ENCODE results near the gene EDN3.

Gene EDN3

DNA sequence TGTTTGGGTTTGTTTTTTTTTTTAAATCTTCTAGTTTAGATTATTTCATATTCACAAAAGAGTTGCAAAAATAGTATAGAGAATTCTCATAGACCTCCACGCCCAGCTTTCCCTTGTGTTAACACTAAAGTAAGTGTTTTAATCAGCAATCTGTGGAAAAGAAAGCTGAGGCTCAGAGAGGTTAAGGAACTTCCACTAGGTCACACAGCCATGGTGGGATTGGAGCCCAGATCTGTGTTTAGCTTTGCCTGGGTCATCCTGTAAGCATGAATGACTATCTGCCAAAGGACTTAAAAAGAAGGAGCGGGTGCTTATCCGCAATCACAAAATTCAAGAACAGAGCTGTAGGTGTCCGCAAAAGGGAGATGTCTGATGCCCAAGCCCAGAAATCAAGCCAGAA is 60.5 kb downstream of the EDN3 start:
- H3K27me3 ChIP-seq (replicated peaks; ENCODE audit: control insufficient read depth, insufficient read depth, low read length), result no peaks in the 10 kb centered on the region
- H3K4me3 ChIP-seq (replicated peaks; ENCODE audit: low read depth, low read length), result no peak overlapping the region
- H3K36me3 ChIP-seq (ENCODE audit: control insufficient read depth, insufficient read depth, low read length), result no peaks in the 10 kb centered on the region
- TF ChIP-seq, protein P1, sequence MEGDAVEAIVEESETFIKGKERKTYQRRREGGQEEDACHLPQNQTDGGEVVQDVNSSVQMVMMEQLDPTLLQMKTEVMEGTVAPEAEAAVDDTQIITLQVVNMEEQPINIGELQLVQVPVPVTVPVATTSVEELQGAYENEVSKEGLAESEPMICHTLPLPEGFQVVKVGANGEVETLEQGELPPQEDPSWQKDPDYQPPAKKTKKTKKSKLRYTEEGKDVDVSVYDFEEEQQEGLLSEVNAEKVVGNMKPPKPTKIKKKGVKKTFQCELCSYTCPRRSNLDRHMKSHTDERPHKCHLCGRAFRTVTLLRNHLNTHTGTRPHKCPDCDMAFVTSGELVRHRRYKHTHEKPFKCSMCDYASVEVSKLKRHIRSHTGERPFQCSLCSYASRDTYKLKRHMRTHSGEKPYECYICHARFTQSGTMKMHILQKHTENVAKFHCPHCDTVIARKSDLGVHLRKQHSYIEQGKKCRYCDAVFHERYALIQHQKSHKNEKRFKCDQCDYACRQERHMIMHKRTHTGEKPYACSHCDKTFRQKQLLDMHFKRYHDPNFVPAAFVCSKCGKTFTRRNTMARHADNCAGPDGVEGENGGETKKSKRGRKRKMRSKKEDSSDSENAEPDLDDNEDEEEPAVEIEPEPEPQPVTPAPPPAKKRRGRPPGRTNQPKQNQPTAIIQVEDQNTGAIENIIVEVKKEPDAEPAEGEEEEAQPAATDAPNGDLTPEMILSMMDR (IDR thresholded peaks at IDR 0.05; ENCODE audit: insufficient read depth, low read length, poor library complexity, severe bottlenecking), result no peak
- DNase-seq (ENCODE audit: extremely low read depth, insufficient read length), result no peak

DNA sequence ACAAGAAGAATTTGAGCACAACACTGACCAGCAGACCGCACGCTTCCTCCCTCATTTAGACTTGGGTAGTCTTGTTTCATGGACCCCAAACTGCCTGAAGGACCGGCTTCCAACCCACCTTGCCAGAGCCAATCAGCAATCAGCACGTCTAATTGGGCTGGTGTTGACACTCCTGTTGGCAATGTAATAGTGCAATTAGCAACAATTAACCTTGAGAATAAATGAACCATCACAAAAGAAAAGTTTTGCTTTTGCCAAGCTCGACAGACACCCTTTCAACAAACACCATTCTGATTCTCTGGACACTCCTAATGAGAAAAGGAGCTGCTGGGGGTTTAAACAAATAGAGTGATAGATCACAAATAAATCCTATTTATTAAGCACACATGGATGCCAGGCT is 61.0 kb downstream of the EDN3 start:
- TF ChIP-seq, protein P1 (IDR thresholded peaks at IDR 0.05; ENCODE audit: insufficient read depth, low read length, poor library complexity, severe bottlenecking), result no peak
- Histone ChIP-seq H3K36me3 (ENCODE audit: control insufficient read depth, insufficient read depth, low read length) (no peaks in the 10 kb centered on the region), H3K27me3 (replicated peaks; ENCODE audit: control insufficient read depth, insufficient read depth, low read length) (no peaks in the 10 kb centered on the region), H3K4me3 (replicated peaks; ENCODE audit: low read depth, low read length) (no peak overlapping the region)
- DNase-seq (ENCODE audit: extremely low read depth, insufficient read length), result no peak

DNA sequence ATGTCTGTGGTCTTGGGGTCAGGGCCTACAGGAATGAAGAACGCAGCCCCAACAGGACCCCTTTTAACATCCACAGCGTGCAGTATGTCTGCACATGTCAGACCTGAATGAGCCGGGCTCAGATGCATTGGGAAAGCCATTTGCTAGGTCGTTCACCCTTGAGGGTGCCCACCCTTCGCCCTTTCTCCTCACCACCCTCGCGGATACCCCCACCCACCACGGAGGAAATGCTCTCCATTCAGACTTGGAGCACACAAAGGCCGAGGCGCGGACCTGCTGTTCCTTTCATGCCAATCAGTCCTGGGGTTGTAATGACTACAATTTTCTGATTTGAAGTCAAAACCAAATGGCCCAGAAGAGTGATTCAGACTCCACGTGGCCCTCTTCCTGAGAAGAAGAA is 62.7 kb downstream of the EDN3 start:
- H3K36me3 ChIP-seq (ENCODE audit: control insufficient read depth, insufficient read depth, low read length), result no peaks in the 10 kb centered on the region
- H3K27me3 ChIP-seq (replicated peaks; ENCODE audit: control insufficient read depth, insufficient read depth, low read length), result no peaks in the 10 kb centered on the region
- no peak for DNase-seq (ENCODE audit: extremely low read depth, insufficient read length)
- H3K4me3 ChIP-seq (replicated peaks; ENCODE audit: low read depth, low read length), result no peak overlapping the region
- TF ChIP-seq, protein P1 (IDR thresholded peaks at IDR 0.05; ENCODE audit: insufficient read depth, low read length, poor library complexity, severe bottlenecking), result no peak

DNA sequence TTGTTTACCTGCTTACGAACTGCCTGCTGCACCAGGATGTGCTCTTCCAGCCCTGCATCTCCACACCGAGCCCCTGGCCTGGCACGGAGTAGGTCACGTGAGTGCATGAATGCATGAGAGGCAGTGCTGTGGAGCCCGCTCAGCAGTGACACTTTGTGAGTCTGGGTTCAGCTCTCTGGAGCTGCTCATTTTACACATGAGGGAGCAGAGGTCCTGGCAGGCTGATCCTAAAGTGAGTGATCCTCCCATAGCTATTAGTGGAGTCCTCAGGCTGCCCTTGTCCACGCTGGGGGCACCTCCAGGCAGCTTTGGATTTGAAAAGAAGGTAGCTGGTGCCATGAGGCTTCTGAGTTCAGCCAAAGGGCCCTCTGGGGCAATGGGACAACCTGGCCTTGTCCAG is 64.2 kb downstream of the EDN3 start:
- no peaks in the 10 kb centered on the region for H3K36me3 ChIP-seq (ENCODE audit: control insufficient read depth, insufficient read depth, low read length)
- TF ChIP-seq, protein P1 (IDR thresholded peaks at IDR 0.05; ENCODE audit: insufficient read depth, low read length, poor library complexity, severe bottlenecking), result no peak
- no peak for DNase-seq (ENCODE audit: extremely low read depth, insufficient read length)
- H3K27me3 ChIP-seq (replicated peaks; ENCODE audit: control insufficient read depth, insufficient read depth, low read length), result no peaks in the 10 kb centered on the region
- no peak overlapping the region for H3K4me3 ChIP-seq (replicated peaks; ENCODE audit: low read depth, low read length)

DNA sequence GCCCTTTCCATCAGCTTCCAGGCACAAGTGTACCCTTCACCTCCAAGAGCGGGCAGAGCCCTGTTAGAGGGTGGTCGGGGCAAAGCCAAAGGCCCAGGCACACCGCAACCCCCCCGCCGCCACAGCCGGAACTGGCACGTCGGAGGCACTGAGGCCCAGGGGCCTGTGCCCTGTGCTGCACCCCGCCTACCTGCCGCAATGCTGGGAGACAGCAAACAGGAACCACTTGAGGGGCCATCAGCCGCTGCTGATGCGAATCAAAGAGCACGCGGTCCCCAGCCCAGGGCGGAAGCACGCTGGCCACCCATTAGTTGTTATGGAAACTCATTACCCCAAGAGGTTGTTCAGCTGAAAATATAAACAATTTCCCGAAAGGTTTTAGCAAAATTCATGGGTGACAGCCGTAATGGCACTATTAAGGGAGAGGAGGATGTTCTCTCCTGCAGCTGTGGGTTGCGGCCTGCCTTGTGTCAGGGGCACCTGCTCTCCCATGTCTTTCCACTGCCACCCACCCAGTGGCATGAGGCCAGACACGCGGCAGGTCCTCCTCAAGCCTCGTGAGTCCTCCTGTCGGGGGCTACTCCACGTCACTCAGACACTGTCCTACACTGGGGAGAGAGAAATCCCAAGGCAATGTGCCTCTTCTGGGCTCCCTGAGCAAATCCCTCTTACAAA is 65.3 kb downstream of the EDN3 start:
- TF ChIP-seq, protein P1 (IDR thresholded peaks at IDR 0.05; ENCODE audit: insufficient read depth, low read length, poor library complexity, severe bottlenecking), result no peak
- H3K27me3 ChIP-seq (replicated peaks; ENCODE audit: control insufficient read depth, insufficient read depth, low read length), result no peaks in the 10 kb centered on the region
- no peaks in the 10 kb centered on the region for H3K36me3 ChIP-seq (ENCODE audit: control insufficient read depth, insufficient read depth, low read length)
- no peak for DNase-seq (ENCODE audit: extremely low read depth, insufficient read length)
- no peak overlapping the region for H3K4me3 ChIP-seq (replicated peaks; ENCODE audit: low read depth, low read length)

DNA sequence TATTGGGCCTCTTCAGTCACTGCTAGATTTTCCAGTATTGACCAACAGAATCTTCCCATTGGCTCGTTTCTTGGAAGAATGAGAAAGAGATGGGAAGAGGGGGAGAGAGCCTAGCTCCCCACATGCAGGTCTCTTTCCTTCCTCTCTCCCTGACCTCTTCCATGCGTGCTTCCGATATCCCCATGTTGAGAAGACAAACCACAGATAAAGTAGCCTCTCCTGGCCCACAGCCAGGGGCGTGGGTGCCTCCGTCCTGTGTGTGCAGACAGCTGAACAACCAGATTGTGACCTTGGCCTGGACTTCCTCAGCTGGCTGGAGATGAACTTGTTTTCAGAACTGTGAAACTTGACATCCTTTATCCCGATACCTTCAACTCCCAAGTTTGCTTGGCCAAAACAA is 71.0 kb downstream of the EDN3 start:
- no peak for DNase-seq (ENCODE audit: extremely low read depth, insufficient read length)
- H3K27me3 ChIP-seq (replicated peaks; ENCODE audit: control insufficient read depth, insufficient read depth, low read length), result no peaks in the 10 kb centered on the region; the same call in none of the 2 replicates
- H3K4me3 ChIP-seq (replicated peaks; ENCODE audit: low read depth, low read length), result no peak overlapping the region
- no peaks in the 10 kb centered on the region for H3K36me3 ChIP-seq (ENCODE audit: control insufficient read depth, insufficient read depth, low read length)
- TF ChIP-seq, protein P1 (IDR thresholded peaks at IDR 0.05; ENCODE audit: insufficient read depth, low read length, poor library complexity, severe bottlenecking), result no peak
